ENCODE results near the gene LAMA3. TPM values are rescaled to one million over a fixed set of nuclear protein-coding genes. Genes with fewer than 3 reads are reported as not detected.

The LAMA3 gene
- total RNA-seq, 2 donors from 2014 or later, result 0.58 to 1.3 TPM

GRCh38 chr18:23752796-23753195, 63.5 kb downstream of the LAMA3 start:
- H3K36me3 Mint-ChIP-seq (ENCODE audit: low read depth), result no peaks in the 10 kb centered on the region

GRCh38 chr18:23756590-23757436, 67.6 kb downstream of the LAMA3 start:
- Histone ChIP-seq H3K27ac (ENCODE audit: low read depth, low read length) (no peak overlapping the region), H3K9ac (ENCODE audit: extremely low read depth, low read length, poor library complexity, severe bottlenecking) (no peak overlapping the region), H3K4me1 (ENCODE audit: control insufficient read depth, insufficient read depth, low read length) (no peaks in the 10 kb centered on the region), H3K27me3 (ENCODE audit: control insufficient read depth, insufficient read depth, low read length, poor library complexity, severe bottlenecking) (no peaks in the 10 kb centered on the region), H3K36me3 (ENCODE audit: control insufficient read depth, insufficient read depth, low read length) (no peaks in the 10 kb centered on the region), H3K4me3 (ENCODE audit: low read length) (no peak overlapping the region), H3K9me3 (ENCODE audit: control insufficient read depth, low read length) (no peaks in the 10 kb centered on the region)
- WGBS, 2 experiments (ENCODE audit: insufficient coverage in 1 of 2, insufficient read length in 1 of 2), result 89 to 94% methylated on average over 14 to 33 of the region's 34 CpGs
- no peaks in the 10 kb centered on the region for H3K9me3 Mint-ChIP-seq
- no peak overlapping the region for H3K27ac Mint-ChIP-seq
- H3K4me1 Mint-ChIP-seq, result peaks cover 10% of the 10 kb centered on the region
- no peak for TF ChIP-seq CTCF (conservative IDR thresholded peaks at IDR 0.05)
- no peaks in the 10 kb centered on the region for H3K27me3 Mint-ChIP-seq (ENCODE audit: insufficient read depth)
- no peak for DNase-seq
- peak overlapping the region; percentile 31 for H3K4me3 Mint-ChIP-seq
- H3K36me3 Mint-ChIP-seq (ENCODE audit: low read depth), result no peaks in the 10 kb centered on the region

More at GRCh38 chr18:23752796-23753195, 63.5 kb downstream of the LAMA3 start:
- H3K27me3 Mint-ChIP-seq (ENCODE audit: insufficient read depth), result no peaks in the 10 kb centered on the region
- WGBS, 2 experiments (ENCODE audit: insufficient coverage in 1 of 2, insufficient read length in 1 of 2), result 17 to 83% methylated on average over 1 of the region's 1 CpG
- H3K9me3 Mint-ChIP-seq, result peaks cover 1% of the 10 kb centered on the region
- DNase-seq, result no peak
- Histone ChIP-seq H3K36me3 (ENCODE audit: control insufficient read depth, insufficient read depth, low read length) (no peaks in the 10 kb centered on the region), H3K27ac (ENCODE audit: low read depth, low read length) (peak overlapping the region; percentile 33), H3K4me3 (ENCODE audit: low read length) (no peak overlapping the region), H3K4me1 (ENCODE audit: control insufficient read depth, insufficient read depth, low read length) (no peaks in the 10 kb centered on the region), H3K9me3 (ENCODE audit: control insufficient read depth, low read length) (no peaks in the 10 kb centered on the region), H3K9ac (ENCODE audit: extremely low read depth, low read length, poor library complexity, severe bottlenecking) (no peak overlapping the region), H3K27me3 (ENCODE audit: control insufficient read depth, insufficient read depth, low read length, poor library complexity, severe bottlenecking) (no peaks in the 10 kb centered on the region)
- peaks cover 7% of the 10 kb centered on the region for H3K4me1 Mint-ChIP-seq
- H3K27ac Mint-ChIP-seq, result no peak overlapping the region
- no peak for TF ChIP-seq CTCF (conservative IDR thresholded peaks at IDR 0.05)
- no peak overlapping the region for H3K4me3 Mint-ChIP-seq

- no peaks in the 10 kb centered on the region for H3K27me3 Mint-ChIP-seq (ENCODE audit: insufficient read depth)
- H3K4me3 Mint-ChIP-seq, result peak overlapping the region; percentile 31
- no peak overlapping the region for H3K9ac ChIP-seq (ENCODE audit: extremely low read depth, low read length, poor library complexity, severe bottlenecking)
- no peaks in the 10 kb centered on the region for H3K4me1 ChIP-seq (ENCODE audit: control insufficient read depth, insufficient read depth, low read length)
- H3K27ac Mint-ChIP-seq, result no peak overlapping the region
- no peaks in the 10 kb centered on the region for H3K36me3 ChIP-seq (ENCODE audit: control insufficient read depth, insufficient read depth, low read length)
- no peaks in the 10 kb centered on the region for H3K36me3 Mint-ChIP-seq (ENCODE audit: low read depth)
- H3K9me3 Mint-ChIP-seq, result no peaks in the 10 kb centered on the region
- TF ChIP-seq CTCF (conservative IDR thresholded peaks at IDR 0.05), result no peak
- H3K4me3 ChIP-seq (ENCODE audit: low read length), result no peak overlapping the region
- no peaks in the 10 kb centered on the region for H3K27me3 ChIP-seq (ENCODE audit: control insufficient read depth, insufficient read depth, low read length, poor library complexity, severe bottlenecking)
- no peaks in the 10 kb centered on the region for H3K9me3 ChIP-seq (ENCODE audit: control insufficient read depth, low read length)
- H3K4me1 Mint-ChIP-seq, result peaks cover 10% of the 10 kb centered on the region
- H3K27ac ChIP-seq (ENCODE audit: low read depth, low read length), result peak overlapping the region; percentile 9
- no peak for DNase-seq
- 83 to 92% methylated on average over 7 to 8 of the region's 8 CpGs for WGBS, 2 experiments (ENCODE audit: insufficient coverage in 1 of 2, insufficient read length in 1 of 2)
Measured at GRCh38 chr18:23757437-23757733, 68.1 kb downstream of the LAMA3 start.

Data from endodermal cell (in vitro differentiated cells).